HG03196 (cell line): ENCODE measurements around the gene SPRY1.
A peak's percentile ranks its signal among the peaks of the same experiment; 100 is the strongest.

Experiments
- ATAC-seq: cut with Tn5 transposase; IDR thresholded peaks from one replicate; pipeline ENCODE4 v1.9.1; 2021; ENCODE audit not compliant: unreplicated experiment

SPRY1 gene

GRCh38 chr4:123408471-123409084 is 12.0 kb downstream of the SPRY1 start:
- no peak for ATAC-seq

GRCh38 chr4:123409334-123409733 is 12.7 kb downstream of the SPRY1 start:
- ATAC-seq: no peak

- ATAC-seq: no peak
These were observed 14.9 kb downstream of the SPRY1 start for GRCh38 chr4:123411514-123411913.

GRCh38 chr4:123412091-123412505 is 15.5 kb downstream of the SPRY1 start:
- peak; percentile 74 for ATAC-seq

- ATAC-seq: no peak
These were observed 16.3 kb downstream of the SPRY1 start for GRCh38 chr4:123412700-123413512.

GRCh38 chr4:123415576-123415975 is 19.0 kb downstream of the SPRY1 start:
- ATAC-seq: no peak

GRCh38 chr4:123415977-123416376 is 19.4 kb downstream of the SPRY1 start:
- no peak for ATAC-seq

- ATAC-seq: no peak
These were observed 21.2 kb downstream of the SPRY1 start for GRCh38 chr4:123417813-123418212.

GRCh38 chr4:123418351-123418931 is 21.8 kb downstream of the SPRY1 start:
- ATAC-seq: peak; percentile 88

- ATAC-seq: no peak
These were observed 23.5 kb downstream of the SPRY1 start for GRCh38 chr4:123419885-123420755.

- no peak for ATAC-seq
These were observed 24.8 kb downstream of the SPRY1 start for GRCh38 chr4:123421227-123421936.

GRCh38 chr4:123421937-123422781 is 25.6 kb downstream of the SPRY1 start:
- ATAC-seq: no peak

- ATAC-seq: no peak
These were observed 27.2 kb downstream of the SPRY1 start for GRCh38 chr4:123423819-123424218.

GRCh38 chr4:123427951-123428350 is 31.4 kb downstream of the SPRY1 start:
- ATAC-seq: no peak

GRCh38 chr4:123430031-123430430 is 33.4 kb downstream of the SPRY1 start:
- ATAC-seq: no peak

GRCh38 chr4:123430501-123430900 is 33.9 kb downstream of the SPRY1 start:
- no peak for ATAC-seq

- ATAC-seq: no peak
These were observed 37.0 kb downstream of the SPRY1 start for GRCh38 chr4:123433573-123433972.

GRCh38 chr4:123433976-123434375 is 37.4 kb downstream of the SPRY1 start:
- ATAC-seq: no peak

- ATAC-seq: no peak
These were observed 38.9 kb downstream of the SPRY1 start for GRCh38 chr4:123435246-123436113.
